Measurements from ENCODE around the gene DHX36.

GRCh38 chr3:154314152-154314551 lies 10.1 kb downstream of the DHX36 start:
- no peak for TF ChIP-seq CTCF (IDR thresholded peaks at IDR 0.05)
- no peak for TF ChIP-seq POLR2AphosphoS5 (IDR thresholded peaks at IDR 0.05)
